Fibroblast of the aortic adventitia (primary cell): ENCODE measurements around the gene FOXB2. TPM values are rescaled to one million over a fixed set of nuclear protein-coding genes. Genes with fewer than 3 reads are reported as not detected.

Experiments
- small RNA-seq: library from RNA; depleted of rRNA; stranded (forward); fragments of <200 nt; gene quantifications from one replicate; pipeline ENCODE3, GENCODE V24; 2012
- total RNA-seq: library from RNA; depleted of rRNA; stranded (reverse); fragments of >200 nt; gene quantifications from 2 replicates; pipeline ENCODE4 v1.2.3, GENCODE V29; 2012; ENCODE audit warnings: low replicate concordance

Gene FOXB2
- total RNA-seq, 1 donor = not detected

Small RNAs within 50 kb of the gene (small RNA-seq; reads per million reads assigned to genes)
- not detected for gene ATP5MFP3

Other genes starting within 250 kb of the FOXB2 start
- 14.7 and 122 TPM in 2 replicates for gene PRUNE2, start 113.5 kb upstream of the FOXB2 start, total RNA-seq
- 50.9 and 66.0 TPM in 2 replicates for gene VPS13A, start 157.9 kb downstream of the FOXB2 start, total RNA-seq